TTC549 (cell line): ENCODE measurements around the gene DCP2.

Experiments
- FAIRE-seq: peaks from 2 replicates; lab custom pipeline; 2012; peaks lifted over from hg19 to GRCh38; lab: Jason Lieb, UNC

The DCP2 gene

DNA sequence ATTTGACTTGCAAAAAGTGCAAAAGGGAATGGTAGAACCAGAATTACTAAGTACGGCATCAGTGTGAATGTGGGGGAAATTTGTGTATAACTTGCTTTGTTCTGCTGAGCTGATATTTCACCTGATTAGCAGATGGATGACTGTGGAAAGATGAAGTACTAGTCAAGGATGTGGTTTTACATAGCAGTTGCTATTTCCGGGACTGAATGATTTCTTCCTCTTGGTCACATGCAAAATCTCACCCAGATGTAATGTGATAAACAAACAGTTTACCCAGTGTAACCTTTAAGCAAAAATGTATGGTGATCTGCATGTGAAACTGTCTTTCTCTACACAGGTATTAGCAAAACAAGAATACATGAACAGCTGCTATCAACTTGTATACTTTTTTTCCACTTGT is 46.1 kb downstream of the DCP2 start:
- no peak for FAIRE-seq

DNA sequence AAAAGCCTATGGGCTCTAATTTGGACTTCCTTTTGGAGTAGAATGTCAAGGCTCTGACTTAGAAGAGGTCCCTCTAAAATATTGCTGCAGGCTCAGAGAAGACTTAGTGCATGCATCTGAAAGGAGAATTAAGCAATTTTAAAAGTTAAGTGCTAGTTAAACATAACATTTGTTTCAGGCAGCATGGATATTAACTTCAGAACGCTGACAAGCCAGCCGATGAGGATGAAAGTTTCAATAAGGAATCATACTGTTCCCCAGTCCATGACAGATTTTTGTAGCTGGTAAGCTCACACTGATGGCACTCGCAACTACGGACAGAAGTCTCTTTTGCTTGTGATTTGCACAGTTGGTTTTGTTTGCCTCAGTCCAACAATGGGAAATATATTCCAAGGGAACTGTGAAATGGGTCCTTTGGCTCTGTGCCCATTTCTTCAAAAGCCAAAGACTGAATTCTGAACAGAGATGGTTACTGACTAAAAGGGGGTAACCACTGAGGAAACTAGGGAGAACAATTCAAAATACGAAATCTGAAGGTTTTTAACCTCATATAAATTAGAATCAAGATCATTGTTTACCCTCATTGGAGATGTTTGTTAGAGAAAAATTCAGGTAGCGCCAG is 47.6 kb downstream of the DCP2 start:
- no peak for FAIRE-seq

DNA sequence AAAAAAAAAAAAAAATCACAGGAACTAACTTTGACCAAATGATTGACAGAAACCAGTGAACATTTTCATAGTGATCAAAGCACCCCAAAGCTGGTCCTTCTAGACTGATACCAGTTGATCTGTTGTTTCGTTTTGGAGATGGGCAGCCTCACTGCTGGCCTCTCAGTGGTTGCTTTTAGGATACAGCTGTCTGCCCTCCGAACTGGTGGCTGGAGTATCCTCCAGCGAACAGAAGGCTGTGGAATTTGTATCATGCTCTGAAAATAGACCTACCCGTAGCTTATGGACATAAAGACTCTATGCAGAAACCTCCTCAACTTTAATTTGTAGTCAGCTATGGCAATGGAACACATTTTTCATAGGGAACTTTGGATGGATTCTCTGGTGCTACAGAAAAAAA is 49.0 kb downstream of the DCP2 start:
- no peak for FAIRE-seq

DNA sequence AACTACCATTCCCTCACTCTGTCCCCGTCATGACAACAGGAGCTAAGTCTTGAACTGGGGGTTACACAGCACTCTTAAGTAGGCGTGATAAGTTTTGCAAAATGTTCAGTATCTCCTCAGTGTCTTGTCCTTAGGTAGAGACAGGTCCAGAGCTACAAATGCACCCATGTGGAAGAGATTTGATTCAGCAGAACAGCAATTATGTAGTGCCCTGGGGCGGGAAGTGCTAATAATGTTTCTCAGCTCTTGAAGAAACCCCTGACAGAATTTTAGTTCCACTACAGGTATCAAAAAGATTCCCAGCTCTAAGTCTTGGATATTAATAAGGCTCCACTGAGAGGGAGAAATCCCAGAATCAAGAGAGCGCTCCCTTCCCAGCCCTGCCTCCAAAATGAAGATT is 49.6 kb downstream of the DCP2 start:
- FAIRE-seq, result no peak

DNA sequence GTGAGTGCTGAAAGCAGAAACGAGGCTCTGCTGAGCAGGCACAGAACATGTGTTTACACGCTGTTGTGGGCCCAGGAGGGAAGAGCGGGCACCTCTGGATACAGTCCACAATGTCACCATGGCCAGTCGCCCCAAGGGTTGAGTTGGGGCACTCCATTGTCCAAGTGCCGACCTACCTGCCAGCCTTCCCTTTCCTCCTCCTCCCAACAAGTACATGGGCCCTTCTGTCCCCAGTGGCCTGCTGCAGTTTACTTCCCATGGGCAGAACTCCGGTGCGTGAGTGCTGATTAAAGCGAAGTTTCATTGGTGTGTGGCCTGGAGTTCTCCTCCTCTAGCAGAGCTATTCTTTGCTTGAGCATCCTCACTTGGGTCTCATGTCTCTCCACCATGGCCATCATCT is 50.4 kb downstream of the DCP2 start:
- FAIRE-seq, result no peak

DNA sequence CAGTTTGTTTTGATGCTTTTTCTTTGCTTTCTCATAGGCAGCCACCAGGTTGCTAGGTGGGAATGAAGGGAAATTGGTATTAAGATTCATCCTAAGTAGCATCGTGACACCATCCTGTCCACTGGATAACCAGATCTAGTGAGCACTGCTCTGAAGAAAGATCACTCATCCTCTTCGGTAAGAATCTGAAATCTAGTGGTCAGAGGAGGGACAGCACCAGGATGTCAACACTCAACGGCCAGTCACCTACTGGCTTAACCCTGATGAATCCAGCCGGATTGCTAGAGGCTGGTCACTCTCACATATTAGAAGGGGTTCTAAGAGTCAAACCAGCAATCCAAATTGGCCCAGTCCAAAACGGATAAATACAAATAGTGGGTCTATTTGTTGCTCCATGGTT is 50.8 kb downstream of the DCP2 start:
- no peak for FAIRE-seq

DNA sequence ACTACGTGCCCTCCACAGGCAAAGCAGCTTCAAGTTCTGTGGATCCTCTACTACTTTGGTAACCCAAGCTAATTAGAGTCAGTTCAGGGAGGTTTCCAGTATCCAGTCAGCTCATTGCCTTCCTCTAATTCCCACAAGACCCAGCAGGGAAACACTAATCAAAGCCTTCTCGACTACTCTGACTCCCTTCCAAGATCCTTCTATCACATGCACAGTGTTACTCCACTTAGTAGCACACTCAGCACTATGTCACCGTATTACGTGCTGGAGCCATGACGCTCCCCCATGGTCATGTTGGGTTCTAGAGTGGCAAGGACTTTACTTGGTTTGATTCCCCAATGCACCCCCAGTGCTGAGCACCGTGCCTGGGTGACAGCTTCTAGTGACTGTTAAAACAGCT is 53.0 kb downstream of the DCP2 start:
- FAIRE-seq, result no peak

DNA sequence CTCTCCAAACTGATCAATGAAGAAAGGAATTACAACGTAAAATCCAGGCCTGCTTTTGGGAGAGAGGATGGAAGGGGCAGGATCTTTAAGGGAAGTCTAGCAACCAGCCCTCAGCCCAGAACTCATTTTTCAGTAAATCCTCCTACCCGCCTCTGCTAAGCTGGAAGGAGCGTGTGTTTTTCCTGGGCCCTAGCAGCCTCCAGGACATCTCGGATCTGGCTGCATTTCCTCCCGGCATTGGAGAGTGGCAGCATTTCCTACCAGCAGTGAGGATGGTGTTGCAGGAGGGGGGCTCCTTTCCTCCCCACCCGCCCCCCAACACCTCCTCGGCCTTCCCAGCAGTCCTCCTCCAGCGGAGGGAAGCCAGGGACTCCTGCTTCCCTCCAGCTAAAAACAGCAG is 54.5 kb downstream of the DCP2 start:
- no peak for FAIRE-seq

DNA sequence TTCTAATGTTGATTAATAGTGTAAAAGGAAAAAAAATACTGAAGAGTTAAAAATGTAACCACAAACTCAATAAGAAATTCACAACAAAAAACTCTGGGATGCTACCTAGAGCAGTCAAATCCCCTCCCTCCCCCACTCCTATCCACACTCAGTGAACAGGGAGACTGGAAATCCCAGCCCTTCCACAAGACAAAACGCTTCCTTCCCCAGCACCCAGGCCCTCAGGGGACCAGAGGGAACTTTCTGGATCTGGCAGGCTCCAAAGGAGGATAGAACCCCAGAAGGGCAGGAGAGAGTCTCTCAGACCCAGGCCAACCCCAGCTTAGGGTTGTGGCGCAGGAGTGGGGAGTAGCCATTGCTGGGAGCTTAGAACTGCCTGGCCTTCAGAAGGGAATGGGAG is 55.0 kb downstream of the DCP2 start:
- FAIRE-seq, result no peak

DNA sequence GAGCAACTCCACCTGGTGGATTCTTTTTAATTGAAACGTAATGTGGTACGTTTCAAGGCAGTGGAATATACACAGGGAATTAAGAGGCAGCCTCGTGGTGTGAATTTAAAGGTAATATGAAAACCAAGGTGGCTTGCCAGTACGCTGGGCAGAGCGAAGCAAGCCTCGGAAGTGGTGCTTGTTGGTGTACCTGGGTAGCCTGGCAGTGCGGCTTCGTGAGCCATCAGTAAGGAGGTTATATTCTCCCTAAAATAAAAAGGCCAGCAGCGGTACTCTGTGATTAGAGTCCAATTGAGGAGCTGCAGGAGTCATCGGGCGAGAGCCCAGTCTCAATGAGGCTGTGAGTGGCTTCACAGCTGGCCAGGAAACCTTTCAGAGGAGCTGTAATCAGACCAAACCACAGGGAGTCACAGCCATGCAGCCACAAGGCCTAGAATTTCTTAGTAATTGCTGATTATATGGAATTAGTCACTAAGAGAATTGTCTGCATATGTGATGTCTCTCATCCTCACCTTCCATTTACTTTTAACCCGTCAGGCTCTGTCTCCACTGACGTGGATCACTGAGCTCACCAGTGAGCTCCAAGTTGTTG is 57.7 kb downstream of the DCP2 start:
- FAIRE-seq, result no peak

DNA sequence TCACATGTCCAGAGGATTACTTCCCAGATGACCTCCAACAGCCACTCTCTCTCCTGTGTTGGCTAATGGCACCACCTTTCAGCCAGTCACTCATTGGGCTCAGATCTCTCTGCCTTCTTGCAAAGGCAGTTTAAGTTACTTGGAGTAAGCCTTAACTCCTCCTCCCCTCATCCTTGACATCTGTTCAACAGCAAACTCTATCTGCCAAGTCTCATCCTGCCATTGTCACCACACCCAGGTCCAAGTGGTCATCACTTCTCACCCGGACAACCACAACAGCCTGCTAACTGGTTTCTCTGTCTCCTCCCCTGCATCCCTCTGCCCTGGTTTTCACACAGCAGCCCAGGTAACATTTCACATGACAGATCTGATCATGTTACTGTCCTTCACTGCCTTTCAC is 58.5 kb downstream of the DCP2 start:
- FAIRE-seq, result no peak

DNA sequence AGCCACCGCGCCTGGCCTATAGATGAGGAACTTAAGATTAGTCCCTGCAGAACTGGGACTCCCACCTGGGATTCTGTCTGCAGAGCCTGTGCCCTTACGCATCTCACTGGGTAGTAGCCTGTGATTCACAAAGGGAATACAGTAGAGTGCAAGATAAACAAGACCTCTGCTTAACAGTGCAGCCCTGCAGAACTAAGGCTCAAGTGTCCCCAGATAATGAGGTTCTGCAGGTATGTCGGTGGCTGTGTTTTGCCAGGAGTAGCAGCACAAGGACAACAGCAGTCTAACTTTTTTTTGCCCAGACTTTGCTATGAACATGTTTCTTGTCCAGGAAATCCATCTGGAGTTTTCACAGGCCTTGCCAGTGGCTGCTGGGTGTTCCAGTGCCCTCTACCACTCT is 59.7 kb downstream of the DCP2 start:
- FAIRE-seq, result no peak

DNA sequence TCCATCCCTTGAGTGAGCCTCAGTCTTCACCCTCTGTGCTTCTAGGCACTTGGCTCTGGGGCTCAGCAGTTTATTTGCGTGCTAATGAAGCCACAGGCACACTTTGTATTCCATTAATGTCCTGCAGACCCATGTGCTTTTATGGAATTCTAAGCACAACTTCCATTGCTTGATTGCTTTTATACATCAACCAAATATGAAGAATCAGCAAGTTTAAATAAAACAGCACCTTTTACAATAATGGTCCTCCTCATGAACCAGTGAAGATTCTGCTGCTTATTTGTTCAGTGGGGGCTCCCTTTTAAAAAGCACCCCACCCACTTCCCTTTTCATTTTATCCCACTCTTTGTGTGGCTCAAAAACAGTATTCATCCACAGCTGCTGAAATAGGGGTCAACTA is 60.2 kb downstream of the DCP2 start:
- no peak for FAIRE-seq

DNA sequence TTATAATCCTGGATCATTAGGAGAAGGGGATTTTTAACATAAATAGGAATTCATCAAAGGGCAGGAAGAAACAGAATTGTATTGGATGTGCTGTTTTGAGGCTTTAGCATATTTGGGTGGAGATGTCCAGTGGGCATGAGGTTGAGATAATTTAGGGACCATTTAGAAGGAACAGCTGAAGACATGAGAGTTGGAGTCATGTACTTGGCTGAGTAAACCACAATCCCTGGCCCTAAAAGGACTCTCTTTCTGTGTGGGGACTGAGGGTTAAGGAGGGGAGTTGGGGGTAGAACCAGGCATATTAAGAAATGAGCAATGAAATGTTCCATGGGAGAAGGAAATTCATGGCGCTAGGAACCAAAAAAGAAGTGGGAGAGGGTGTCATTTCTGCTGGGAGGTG is 61.5 kb downstream of the DCP2 start:
- no peak for FAIRE-seq

DNA sequence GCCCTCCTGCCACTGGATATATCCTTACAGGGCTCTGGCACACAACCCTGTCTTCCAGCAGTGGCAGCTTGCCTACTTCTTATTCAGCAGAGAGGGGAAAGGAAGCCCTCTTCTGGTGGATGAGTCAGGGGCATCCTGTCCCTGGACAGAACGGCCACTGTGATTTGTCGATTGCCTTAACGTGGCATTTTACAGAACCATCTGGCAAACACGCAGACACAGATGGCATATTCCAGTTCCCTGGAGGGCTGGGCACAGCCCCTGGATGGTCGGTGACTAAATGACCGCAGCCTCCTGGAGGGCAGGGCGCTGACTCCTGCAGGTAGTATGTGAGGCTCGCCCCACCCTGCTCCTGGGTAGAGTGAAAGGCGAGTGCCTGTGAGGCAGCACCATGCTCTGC is 62.1 kb downstream of the DCP2 start:
- FAIRE-seq, result no peak

DNA sequence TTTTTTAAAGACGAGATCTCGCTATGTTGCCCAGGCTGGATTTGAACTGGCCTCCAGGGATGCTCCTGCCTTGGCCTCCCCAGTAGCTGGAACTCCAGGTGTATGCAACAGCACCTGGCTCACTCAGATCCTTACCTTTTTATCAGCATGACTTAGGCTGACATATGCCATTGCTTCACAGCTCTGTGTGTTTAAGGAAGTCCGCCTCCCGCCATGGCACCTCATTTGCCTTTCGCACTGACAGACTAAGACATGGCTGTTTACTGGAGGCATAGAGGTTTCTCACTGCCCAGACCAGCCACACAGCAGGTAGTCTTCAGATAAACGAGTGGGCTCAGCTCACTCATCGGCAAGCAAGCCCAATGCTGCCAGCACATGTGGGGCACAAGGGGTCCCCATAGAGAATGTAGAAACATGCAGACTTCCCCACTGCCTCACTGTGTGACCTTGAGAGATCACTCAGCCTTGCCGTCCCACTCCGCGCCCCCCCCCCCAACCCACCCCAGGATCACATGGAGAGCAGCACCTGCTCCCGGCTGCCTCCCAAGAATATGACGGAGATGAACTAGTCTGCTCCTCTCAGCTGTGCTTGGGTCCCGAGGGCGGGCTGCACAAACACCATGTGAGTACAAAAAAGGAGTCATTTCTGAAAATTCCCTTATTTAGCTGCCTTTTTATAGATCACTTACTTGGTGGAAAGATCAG is 62.8 kb downstream of the DCP2 start:
- FAIRE-seq, result no peak

DNA sequence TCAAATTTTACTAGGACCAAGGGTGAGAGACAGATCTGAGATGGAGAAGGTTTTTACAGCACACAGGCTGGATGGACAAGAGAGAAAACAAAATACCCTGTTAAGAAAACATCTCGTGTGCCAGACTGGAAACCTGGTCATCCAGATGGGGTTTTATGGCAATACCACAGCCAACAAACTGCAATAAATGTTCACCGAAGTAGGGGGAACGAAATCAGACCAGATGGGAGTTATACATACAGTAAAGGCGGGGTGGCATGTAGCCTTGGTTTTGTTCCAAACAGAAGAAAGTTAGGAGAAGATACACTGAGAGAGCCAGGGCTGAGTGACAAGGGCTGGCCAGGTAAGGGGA is 63.3 kb downstream of the DCP2 start:
- no peak for FAIRE-seq

DNA sequence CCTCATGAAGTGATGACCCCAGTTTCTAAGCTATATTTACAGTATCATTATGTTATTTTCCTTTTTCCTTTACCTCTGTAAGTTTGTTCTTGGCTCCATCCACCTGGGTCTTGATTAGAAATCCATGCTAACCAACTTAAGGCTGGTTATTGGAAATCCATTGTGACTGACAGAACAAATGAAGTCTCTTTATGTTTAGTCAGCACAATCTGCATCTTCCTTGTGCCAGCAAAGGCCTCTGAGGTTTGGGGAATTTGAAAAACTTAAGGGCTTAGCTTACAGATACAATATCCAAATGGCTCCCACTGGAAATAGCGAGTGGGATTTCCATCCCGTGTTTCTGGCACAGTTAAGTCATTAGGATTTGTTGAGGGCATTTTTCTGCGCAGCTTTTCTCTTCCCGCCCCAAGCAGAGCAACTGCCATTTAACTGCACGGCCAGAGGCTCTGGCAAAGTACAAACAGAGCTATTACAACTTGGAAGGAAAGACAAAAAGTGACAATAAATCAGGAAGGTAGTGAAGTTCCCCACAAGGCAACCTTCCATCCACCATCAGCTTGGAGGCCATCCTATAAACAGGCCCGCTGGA is 64.2 kb downstream of the DCP2 start:
- FAIRE-seq, result no peak

DNA sequence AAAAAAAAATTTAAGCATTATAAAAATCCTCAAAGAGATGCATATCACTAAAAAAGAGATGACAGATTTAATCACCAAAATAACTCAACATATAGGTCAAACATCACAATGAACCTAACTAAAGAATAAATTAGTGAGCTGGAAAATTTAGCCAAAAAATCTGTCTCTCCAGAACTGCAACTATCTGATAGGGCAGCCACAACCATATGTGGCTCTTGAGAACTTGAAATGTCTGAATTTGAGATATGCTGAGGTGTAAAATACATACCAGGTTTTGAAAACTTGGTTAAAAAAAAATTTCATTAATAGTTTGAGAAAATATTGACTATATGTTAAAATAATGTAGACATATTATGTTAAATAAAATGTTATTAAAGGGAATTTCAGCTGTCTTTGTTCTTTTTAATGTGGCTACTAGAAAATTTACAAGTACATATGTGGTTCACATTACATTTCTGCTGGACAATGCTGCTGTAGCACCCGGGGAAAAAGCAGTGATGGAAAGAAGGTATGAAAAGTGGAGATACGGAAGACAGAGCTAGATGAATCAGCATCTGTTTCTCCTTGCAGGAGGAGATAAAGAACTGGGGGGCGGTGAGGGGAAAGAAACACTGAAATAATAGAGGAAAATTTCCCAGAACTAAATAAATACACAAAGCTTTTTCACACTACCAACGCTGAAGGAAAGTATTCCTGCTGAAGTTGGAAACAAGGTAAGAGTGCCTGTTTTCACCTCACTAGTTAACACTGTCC is 66.1 kb downstream of the DCP2 start:
- no peak for FAIRE-seq

DNA sequence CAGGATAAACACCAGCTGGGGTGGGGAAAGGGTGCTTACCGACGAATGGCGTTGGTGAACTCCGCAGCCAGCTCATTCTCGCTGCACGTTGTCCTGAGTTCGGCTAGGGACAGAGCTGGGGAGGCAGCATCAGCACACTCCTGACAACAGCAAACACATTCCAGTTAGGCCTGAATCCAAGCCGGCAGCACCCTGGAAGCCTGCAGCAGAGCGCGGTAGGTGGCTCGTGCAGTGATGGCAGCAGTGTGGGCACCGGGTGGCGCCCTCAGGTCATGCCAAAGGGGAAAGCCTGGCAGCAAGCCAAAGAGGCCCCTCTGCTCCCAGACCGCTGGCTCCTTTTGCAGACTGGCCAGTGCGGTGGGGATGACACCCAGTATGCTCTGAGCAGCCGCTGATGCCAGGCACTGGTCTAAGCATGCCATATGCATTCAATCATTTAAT is 66.9 kb downstream of the DCP2 start:
- no peak for FAIRE-seq

DNA sequence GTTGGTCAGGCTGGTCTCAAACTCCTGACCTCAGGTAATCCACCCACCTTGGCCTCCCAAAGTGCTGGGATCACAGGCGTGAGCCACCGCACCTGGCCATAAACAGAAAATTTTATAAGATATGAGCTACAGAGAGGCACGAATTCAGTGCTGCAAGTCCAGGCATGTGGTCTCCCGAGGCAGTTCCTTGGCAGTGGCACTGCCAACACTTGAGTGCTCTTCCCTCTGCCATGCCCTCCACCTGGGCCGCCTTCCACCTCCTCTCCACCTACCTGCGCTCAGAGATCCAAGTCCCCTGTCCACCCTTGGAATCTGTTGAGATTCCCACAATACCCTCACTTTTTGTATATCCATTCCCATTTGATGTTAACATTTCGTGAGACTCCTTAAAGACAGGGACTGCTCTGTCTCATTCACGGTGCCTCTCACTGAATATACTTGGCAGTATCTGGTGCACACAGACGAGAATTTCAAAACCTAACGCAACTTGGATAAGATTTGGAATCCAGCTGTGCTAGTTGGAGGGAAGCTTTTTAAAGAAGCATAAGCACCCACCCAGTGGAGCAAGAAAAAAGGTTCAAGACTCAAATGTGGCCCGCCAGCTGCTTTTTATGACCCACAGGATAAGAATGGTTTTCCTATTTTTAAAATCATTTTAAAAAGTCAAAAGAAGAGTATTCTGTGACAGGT is 68.3 kb downstream of the DCP2 start:
- FAIRE-seq, result no peak

DNA sequence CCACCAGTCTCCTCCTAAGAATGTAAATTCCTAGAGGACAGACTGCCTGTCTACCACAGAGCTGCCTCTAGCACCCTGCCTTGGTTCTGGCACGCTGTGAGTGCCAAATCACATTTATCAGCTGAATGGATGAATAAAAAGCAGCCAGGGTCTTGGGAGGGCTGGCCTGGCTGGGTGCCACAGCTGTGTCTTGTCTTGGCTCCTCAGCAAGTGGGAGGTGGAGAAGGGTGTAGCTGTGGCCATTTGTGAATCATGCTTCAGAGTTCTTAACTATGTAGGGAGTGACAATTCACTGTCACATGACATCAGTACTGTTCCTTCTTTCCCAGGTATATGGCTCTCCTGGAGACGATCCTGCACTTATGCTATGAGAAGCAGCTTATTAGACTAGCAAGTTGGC is 70.6 kb downstream of the DCP2 start:
- no peak for FAIRE-seq
